ENCODE data around the gene LDHB.

GRCh38 chr12:21585485-21585884 is 72.2 kb downstream of the LDHB start:
- TF ChIP-seq, protein P1, sequence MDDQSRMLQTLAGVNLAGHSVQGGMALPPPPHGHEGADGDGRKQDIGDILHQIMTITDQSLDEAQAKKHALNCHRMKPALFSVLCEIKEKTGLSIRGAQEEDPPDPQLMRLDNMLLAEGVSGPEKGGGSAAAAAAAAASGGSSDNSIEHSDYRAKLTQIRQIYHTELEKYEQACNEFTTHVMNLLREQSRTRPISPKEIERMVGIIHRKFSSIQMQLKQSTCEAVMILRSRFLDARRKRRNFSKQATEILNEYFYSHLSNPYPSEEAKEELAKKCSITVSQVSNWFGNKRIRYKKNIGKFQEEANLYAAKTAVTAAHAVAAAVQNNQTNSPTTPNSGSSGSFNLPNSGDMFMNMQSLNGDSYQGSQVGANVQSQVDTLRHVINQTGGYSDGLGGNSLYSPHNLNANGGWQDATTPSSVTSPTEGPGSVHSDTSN (IDR thresholded peaks at IDR 0.05), result no peak
- TF ChIP-seq SREBF2 (IDR thresholded peaks at IDR 0.05) (no peak), RFX5 (IDR thresholded peaks at IDR 0.05) (no peak), POLR2A (IDR thresholded peaks at IDR 0.05; ENCODE audit: low read length) (no peak), EP300 (IDR thresholded peaks at IDR 0.05) (no peak), MAZ (IDR thresholded peaks at IDR 0.05; ENCODE audit: borderline replicate concordance, low read depth, low read length) (no peak)
- TF ChIP-seq, protein P2, sequence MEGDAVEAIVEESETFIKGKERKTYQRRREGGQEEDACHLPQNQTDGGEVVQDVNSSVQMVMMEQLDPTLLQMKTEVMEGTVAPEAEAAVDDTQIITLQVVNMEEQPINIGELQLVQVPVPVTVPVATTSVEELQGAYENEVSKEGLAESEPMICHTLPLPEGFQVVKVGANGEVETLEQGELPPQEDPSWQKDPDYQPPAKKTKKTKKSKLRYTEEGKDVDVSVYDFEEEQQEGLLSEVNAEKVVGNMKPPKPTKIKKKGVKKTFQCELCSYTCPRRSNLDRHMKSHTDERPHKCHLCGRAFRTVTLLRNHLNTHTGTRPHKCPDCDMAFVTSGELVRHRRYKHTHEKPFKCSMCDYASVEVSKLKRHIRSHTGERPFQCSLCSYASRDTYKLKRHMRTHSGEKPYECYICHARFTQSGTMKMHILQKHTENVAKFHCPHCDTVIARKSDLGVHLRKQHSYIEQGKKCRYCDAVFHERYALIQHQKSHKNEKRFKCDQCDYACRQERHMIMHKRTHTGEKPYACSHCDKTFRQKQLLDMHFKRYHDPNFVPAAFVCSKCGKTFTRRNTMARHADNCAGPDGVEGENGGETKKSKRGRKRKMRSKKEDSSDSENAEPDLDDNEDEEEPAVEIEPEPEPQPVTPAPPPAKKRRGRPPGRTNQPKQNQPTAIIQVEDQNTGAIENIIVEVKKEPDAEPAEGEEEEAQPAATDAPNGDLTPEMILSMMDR (IDR thresholded peaks at IDR 0.05), result no peak
- TF ChIP-seq, protein P3, sequence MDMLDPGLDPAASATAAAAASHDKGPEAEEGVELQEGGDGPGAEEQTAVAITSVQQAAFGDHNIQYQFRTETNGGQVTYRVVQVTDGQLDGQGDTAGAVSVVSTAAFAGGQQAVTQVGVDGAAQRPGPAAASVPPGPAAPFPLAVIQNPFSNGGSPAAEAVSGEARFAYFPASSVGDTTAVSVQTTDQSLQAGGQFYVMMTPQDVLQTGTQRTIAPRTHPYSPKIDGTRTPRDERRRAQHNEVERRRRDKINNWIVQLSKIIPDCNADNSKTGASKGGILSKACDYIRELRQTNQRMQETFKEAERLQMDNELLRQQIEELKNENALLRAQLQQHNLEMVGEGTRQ (IDR thresholded peaks at IDR 0.05), result peak; percentile 64

Measured in A549 (cell line).